A549 treated with Mapracorat at 1 μM for 4 hours (cell line): ENCODE measurements around the gene KDM4F. TPM values are rescaled to one million over a fixed set of nuclear protein-coding genes. Genes with fewer than 3 reads are reported as not detected.

ENCODE experiments used
- total RNA-seq: library from RNA; stranded (reverse); fragments of 200-300 nt; extraction: Qiagen RNA extraction; gene quantifications from 5 replicates; pipeline ENCODE4 v1.2.3, GENCODE V29; 2022

KDM4F gene
- not detected in 5 replicates for total RNA-seq

GRCh38 chr11:95049122-95049521 lies at the start of gene KDM4F:
TSS of gene KDM4F (plus strand) at chr11:95049422.

GRCh38 chr11:95024958-95025357 lies 24.3 kb upstream of the KDM4F start, which contains the start of gene KDM4E:
TSS of gene KDM4E (plus strand) at chr11:95025258. CDS start at chr11:95025558, 300 bp downstream.

GRCh38 chr11:95066716-95067038 lies 17.5 kb downstream of the KDM4F start, which contains the start of gene SRSF8:
TSS of gene SRSF8 (plus strand) at chr11:95066919. CDS start at chr11:95067227, 308 bp downstream.

GRCh38 chr11:95089620-95090542 lies 40.7 kb downstream of the KDM4F start, which contains the start of gene ENDOD1:
TSS of gene ENDOD1 (plus strand) at chr11:95089846. CDS start at chr11:95089928, 82 bp downstream.

Other genes starting within 250 kb of the KDM4F start
- 29.1 to 34.7 TPM (median 32.7 TPM) in 5 replicates for gene CWC15, start 75.9 kb upstream of the KDM4F start, total RNA-seq
- 0.30 to 0.51 TPM (median 0.42 TPM) in 5 replicates for gene KDM4D, start 75.7 kb upstream of the KDM4F start, total RNA-seq
- not detected in 5 replicates for gene KDM4E, start 24.2 kb upstream of the KDM4F start, total RNA-seq
- gene SRSF8, start 17.5 kb downstream of the KDM4F start, total RNA-seq, result 16.2 to 21.0 TPM (median 20.2 TPM) in 5 replicates
- 12.6 to 16.0 TPM (median 15.2 TPM) in 5 replicates for gene ENDOD1, start 40.4 kb downstream of the KDM4F start, total RNA-seq
- 0.07 to 0.27 TPM (median 0.13 TPM) in 5 replicates for gene SESN3, start 181.8 kb downstream of the KDM4F start, total RNA-seq